Umbilical cord (tissue), 2 donors: Measurements from ENCODE around the gene MROH2B. TPM values are rescaled to one million over a fixed set of nuclear protein-coding genes. Genes with fewer than 3 reads are reported as not detected.

ENCODE experiments used
- DNase-seq: peaks from one replicate; pipeline ENCODE4 v3.0.0-alpha.2; 2015; ENCODE audit warnings: low spot score
- total RNA-seq: library from RNA; depleted of rRNA; stranded (reverse); fragments of >200 nt; gene quantifications from one replicate; pipeline ENCODE4 v1.2.3, GENCODE V29; 2014; ENCODE audit warnings: low replicate concordance; ENCODE audit not compliant: insufficient read depth

MROH2B gene
- total RNA-seq, 1 donor from 2014 or later = not detected

DNA sequence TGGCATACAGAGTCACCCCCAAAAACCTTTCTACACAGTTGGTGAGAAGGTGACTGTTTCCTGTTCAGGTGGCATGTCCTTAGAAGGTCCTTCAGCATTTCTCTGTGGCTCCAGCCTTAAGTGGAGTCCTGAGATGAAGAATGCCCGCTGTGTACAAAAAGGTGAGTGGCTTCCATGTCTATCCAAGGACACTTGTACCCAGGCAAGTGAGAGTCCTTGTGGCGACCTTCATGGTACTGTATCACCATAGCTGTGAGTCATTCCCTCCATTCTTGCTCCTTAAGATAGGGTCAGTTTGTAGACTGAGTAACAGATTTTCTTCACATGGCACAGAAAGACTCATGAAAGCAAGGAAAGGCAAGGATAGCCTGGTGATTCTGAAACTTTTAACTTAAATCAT is 98.7 kb downstream of the MROH2B start:
- no peak for DNase-seq

DNA sequence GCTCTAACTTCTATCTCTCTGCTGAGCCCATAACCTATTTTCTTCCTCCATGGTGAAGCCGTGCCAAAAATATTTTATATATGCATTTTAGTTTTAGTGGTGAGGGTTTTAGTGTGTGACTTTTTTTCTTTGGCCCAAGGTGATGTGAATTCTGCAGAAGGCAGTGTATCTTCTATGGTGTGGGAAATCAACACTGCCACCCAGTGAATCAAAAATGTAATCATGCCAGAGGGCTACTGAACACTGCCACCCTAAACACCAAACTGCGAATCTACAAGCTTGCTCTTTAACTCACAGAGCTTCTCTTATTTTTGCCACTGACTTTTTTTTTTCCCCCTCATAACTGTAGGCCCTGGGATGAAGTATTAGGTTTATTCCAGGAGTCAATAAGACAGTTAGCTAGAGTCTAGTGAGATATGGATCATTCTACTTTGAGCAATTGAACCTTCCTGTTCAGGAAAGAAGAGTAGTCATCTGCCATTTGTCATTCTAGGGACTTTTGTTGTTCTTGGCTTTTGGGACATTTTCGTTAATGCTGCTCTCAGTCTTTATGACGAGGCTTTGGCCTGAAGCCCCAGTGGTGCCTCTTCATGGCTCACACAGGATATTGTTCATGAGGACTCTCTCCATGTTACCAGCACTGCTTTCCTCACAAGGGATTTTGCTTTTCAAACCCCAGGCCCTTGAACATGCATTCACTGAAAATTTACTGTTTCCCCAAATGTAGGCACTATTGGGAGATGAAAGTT is 108.8 kb downstream of the MROH2B start:
- no peak for DNase-seq

GRCh38 chr5:40960037-40960436 is 111.1 kb downstream of the MROH2B start:
- no peak for DNase-seq

- no peak for DNase-seq
Measured at GRCh38 chr5:40958811-40959210, 112.3 kb downstream of the MROH2B start.

GRCh38 chr5:40957048-40957447 is 114.1 kb downstream of the MROH2B start:
- DNase-seq = no peak

DNA sequence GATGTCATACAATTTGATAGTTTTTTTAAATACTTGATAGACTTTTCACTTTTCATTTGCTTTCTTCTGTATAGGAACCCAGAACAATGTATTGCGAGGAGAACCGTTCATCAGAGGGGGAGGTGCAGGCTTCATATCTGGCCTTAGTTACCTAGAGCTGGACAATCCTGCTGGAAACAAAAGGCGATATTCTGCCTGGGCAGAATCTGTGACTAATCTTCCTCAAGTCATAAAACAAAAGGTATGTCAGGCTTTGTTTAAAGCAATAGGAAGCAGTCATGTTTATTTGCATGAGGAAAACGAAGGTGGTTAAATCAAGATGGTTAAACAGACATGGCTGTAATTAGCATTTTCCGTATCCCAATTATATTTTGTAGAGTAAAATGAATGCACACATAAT is 115.8 kb downstream of the MROH2B start:
- no peak for DNase-seq

Other genes with a start within 250 kb of the MROH2B start
- gene RPL37, start 236.1 kb downstream of the MROH2B start, total RNA-seq = 649 TPM
- 5.1 TPM for gene CARD6, start 230.0 kb downstream of the MROH2B start, total RNA-seq
- gene C7, start 161.8 kb downstream of the MROH2B start, total RNA-seq = 32.3 TPM
- not detected for gene C6, start 142.2 kb upstream of the MROH2B start, total RNA-seq